SH-SY5Y (cell line): ENCODE data around the gene ISG15.

Experiments
- GATA2 ChIP-seq: IDR thresholded peaks from 2 replicates; pipeline ENCODE4 v1.6.1; 2011; ENCODE audit warnings: mild to moderate bottlenecking, low read depth, low read length
- GATA3 ChIP-seq: IDR thresholded peaks from 2 replicates; pipeline ENCODE4 v1.6.1; 2011; ENCODE audit warnings: low read depth, mild to moderate bottlenecking, low read length, moderate library complexity

- no peak for TF ChIP-seq GATA2
- TF ChIP-seq GATA3: no peak
These were observed 33.5 kb downstream of the ISG15 start for GRCh38 chr1:1046767-1047166.
